ENCODE data around the gene GLIPR1L2. TPM values are rescaled to one million over a fixed set of nuclear protein-coding genes. Genes with fewer than 3 reads are reported as not detected.

The GLIPR1L2 gene
- total and polyA plus RNA-seq, 2 experiments from 2014 or later = 0.92 TPM; not detected in 1

- Histone ChIP-seq H3K79me2 (no peaks in the 10 kb centered on the region), H3K4me2 (no peak overlapping the region), H3K9me3 (ENCODE audit: low read depth) (no peaks in the 10 kb centered on the region), H3K9me2 (replicated peaks; ENCODE audit: insufficient read depth) (no peaks in the 10 kb centered on the region), H3K27me3 (no peaks in the 10 kb centered on the region), H3K27ac (no peak overlapping the region), H3K4me3 (no peak overlapping the region), H3K36me3 (replicated peaks; ENCODE audit: insufficient read depth, low read depth) (no peaks in the 10 kb centered on the region), H3K4me1 (ENCODE audit: insufficient read depth) (no peaks in the 10 kb centered on the region), H4K20me1 (ENCODE audit: insufficient read depth, poor library complexity, severe bottlenecking) (no peaks in the 10 kb centered on the region), H2AFZ (no peak overlapping the region)
- 88% methylated on average over 6 of the region's 6 CpGs for WGBS (ENCODE audit: low lambda C conversion rate, missing lambda C conversion rate)
- no peak for DNase-seq (ENCODE audit: low spot score)
- TF ChIP-seq EZH2 (IDR thresholded peaks at IDR 0.05; ENCODE audit: borderline replicate concordance) (no peak), EZH2phosphoT487 (IDR thresholded peaks at IDR 0.05; ENCODE audit: low read depth, severe bottlenecking, unreplicated experiment) (no peak), CTCF (IDR thresholded peaks at IDR 0.05; ENCODE audit: poor library complexity) (no peak)
Measured at GRCh38 chr12:75471902-75472890, 81.3 kb downstream of the GLIPR1L2 start.

DNA sequence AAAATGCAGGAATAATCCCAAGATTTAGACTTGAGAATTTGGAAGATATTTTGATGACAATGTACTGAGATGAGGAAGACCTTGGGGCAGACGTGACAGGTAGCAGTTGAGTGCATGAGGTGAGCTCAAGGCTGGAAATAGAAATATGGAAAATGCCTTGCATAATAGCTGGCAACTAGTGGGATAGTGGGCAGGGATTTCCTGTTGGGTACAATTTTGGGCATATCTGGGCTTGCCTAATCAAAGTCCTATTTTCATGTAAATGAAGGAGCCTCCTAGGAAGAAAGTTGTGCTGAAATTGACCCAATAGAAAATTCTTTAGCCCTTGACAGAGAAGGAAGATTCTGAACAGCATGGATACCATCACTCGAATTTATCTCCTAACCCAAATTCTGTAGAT lies 83.2 kb downstream of the GLIPR1L2 start:
- Histone ChIP-seq H4K20me1 (ENCODE audit: insufficient read depth, poor library complexity, severe bottlenecking) (no peaks in the 10 kb centered on the region), H3K4me3 (no peak overlapping the region), H3K79me2 (no peaks in the 10 kb centered on the region), H3K27me3 (no peaks in the 10 kb centered on the region), H3K27ac (no peak overlapping the region), H3K36me3 (replicated peaks; ENCODE audit: insufficient read depth, low read depth) (no peaks in the 10 kb centered on the region), H3K4me2 (no peak overlapping the region), H3K9me3 (ENCODE audit: low read depth) (no peaks in the 10 kb centered on the region), H3K9me2 (replicated peaks; ENCODE audit: insufficient read depth) (no peaks in the 10 kb centered on the region), H3K4me1 (ENCODE audit: insufficient read depth) (no peaks in the 10 kb centered on the region), H2AFZ (no peak overlapping the region)
- DNase-seq (ENCODE audit: low spot score) = no peak
- 74% methylated on average over 2 of the region's 2 CpGs for WGBS (ENCODE audit: low lambda C conversion rate, missing lambda C conversion rate)
- TF ChIP-seq EZH2phosphoT487 (IDR thresholded peaks at IDR 0.05; ENCODE audit: low read depth, severe bottlenecking, unreplicated experiment) (no peak), CTCF (IDR thresholded peaks at IDR 0.05; ENCODE audit: poor library complexity) (no peak), EZH2 (IDR thresholded peaks at IDR 0.05; ENCODE audit: borderline replicate concordance) (no peak)

DNA sequence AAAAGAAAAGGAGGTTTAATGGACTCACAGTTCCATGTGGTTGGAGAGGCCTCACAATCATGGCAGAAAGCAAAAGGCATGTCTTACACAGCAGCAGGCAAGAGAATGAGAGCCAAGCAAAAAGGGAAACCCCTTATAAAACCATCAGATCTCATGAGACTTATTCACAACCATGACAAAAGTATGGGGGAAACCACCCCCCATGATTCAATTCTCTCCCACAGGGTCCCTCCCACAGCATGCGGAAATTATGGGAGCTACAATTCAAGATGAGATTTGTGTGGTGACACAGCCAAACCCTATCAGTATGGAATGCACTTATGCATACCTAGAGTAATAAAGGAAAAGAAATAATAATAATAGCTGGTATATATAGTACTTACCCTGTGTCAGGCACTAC lies 85.2 kb downstream of the GLIPR1L2 start:
- Histone ChIP-seq H3K27ac (no peak overlapping the region), H3K79me2 (no peaks in the 10 kb centered on the region), H3K27me3 (no peaks in the 10 kb centered on the region), H2AFZ (no peak overlapping the region), H3K4me3 (no peak overlapping the region), H3K36me3 (replicated peaks; ENCODE audit: insufficient read depth, low read depth) (no peaks in the 10 kb centered on the region), H3K9me2 (replicated peaks; ENCODE audit: insufficient read depth) (no peaks in the 10 kb centered on the region), H3K4me1 (ENCODE audit: insufficient read depth) (peaks cover 4% of the 10 kb centered on the region), H3K4me2 (no peak overlapping the region), H4K20me1 (ENCODE audit: insufficient read depth, poor library complexity, severe bottlenecking) (no peaks in the 10 kb centered on the region), H3K9me3 (ENCODE audit: low read depth) (no peaks in the 10 kb centered on the region)
- 96% methylated on average over 1 of the region's 1 CpG for WGBS (ENCODE audit: low lambda C conversion rate, missing lambda C conversion rate)
- DNase-seq (ENCODE audit: low spot score) = no peak
- TF ChIP-seq EZH2phosphoT487 (IDR thresholded peaks at IDR 0.05; ENCODE audit: low read depth, severe bottlenecking, unreplicated experiment) (no peak), EZH2 (IDR thresholded peaks at IDR 0.05; ENCODE audit: borderline replicate concordance) (no peak), CTCF (IDR thresholded peaks at IDR 0.05; ENCODE audit: poor library complexity) (no peak)

Data from hepatocyte (in vitro differentiated cells).